Neutrophil (primary cell): ENCODE data around the gene PRKN.

ENCODE experiments used
- H3K27ac ChIP-seq: fragments of 200-600 bp; sonication (generic); 2 replicates; pipeline ENCODE4 v1.5.1; 2016; ENCODE audit warnings: mild to moderate bottlenecking, moderate library complexity
- H3K27me3 ChIP-seq: fragments of 200-600 bp; sonication (generic); 2 replicates; pipeline ENCODE4 v1.6.0; 2016; ENCODE audit warnings: mild to moderate bottlenecking
- H3K36me3 ChIP-seq: fragments of 200-600 bp; sonication (generic); 2 replicates; pipeline ENCODE4 v1.5.1; 2017
- H3K4me1 ChIP-seq, 2 experiments: fragments of 200-600 bp in 1 of 2; sonication (generic) in 1 of 2; 1 replicate in 1 of 2; 2 replicates in 1 of 2; pipeline versions ENCODE4 v1.5.1 to v1.6.1; 2013 to 2016; ENCODE audit warnings: low read depth in 1 of 2, low read length in 1 of 2, mild to moderate bottlenecking in 1 of 2, moderate library complexity in 1 of 2; ENCODE audit not compliant: control insufficient read depth in 1 of 2, insufficient read depth in 1 of 2
- H3K4me3 ChIP-seq, 2 experiments: fragments of 200-600 bp in 1 of 2; sonication (generic) in 1 of 2; 1 replicate in 1 of 2; 2 replicates in 1 of 2; pipeline ENCODE4 v1.5.1; 2013 to 2016; ENCODE audit warnings: low read depth in 1 of 2, low read length in 1 of 2, mild to moderate bottlenecking in 1 of 2, moderate library complexity in 1 of 2
- H3K9me3 ChIP-seq: fragments of 200-600 bp; sonication (generic); 2 replicates; pipeline ENCODE4 v1.5.1; 2016
- CTCF ChIP-seq: fragments of 200-600 bp; sonication (generic); IDR thresholded peaks from 2 replicates; pipeline ENCODE4 v1.5.1; 2016; ENCODE audit warnings: antibody characterized with exemption

PRKN gene

GRCh38 chr6:161436106-161436876 is 1291.3 kb downstream of the PRKN start:
- H3K9me3 ChIP-seq, result no peaks in the 10 kb centered on the region
- no peaks in the 10 kb centered on the region for H3K36me3 ChIP-seq
- no peak overlapping the region for H3K4me3 ChIP-seq
- H3K4me1 ChIP-seq, result no peaks in the 10 kb centered on the region
- no peaks in the 10 kb centered on the region for H3K27me3 ChIP-seq
- no peak overlapping the region for H3K27ac ChIP-seq
- no peak for TF ChIP-seq CTCF

GRCh38 chr6:161435748-161436070 is 1291.9 kb downstream of the PRKN start:
- H3K9me3 ChIP-seq, result no peaks in the 10 kb centered on the region
- H3K4me3 ChIP-seq, result no peak overlapping the region
- no peak for TF ChIP-seq CTCF
- H3K36me3 ChIP-seq, result no peaks in the 10 kb centered on the region
- H3K27me3 ChIP-seq, result no peaks in the 10 kb centered on the region
- no peak overlapping the region for H3K27ac ChIP-seq
- no peaks in the 10 kb centered on the region for H3K4me1 ChIP-seq

DNA sequence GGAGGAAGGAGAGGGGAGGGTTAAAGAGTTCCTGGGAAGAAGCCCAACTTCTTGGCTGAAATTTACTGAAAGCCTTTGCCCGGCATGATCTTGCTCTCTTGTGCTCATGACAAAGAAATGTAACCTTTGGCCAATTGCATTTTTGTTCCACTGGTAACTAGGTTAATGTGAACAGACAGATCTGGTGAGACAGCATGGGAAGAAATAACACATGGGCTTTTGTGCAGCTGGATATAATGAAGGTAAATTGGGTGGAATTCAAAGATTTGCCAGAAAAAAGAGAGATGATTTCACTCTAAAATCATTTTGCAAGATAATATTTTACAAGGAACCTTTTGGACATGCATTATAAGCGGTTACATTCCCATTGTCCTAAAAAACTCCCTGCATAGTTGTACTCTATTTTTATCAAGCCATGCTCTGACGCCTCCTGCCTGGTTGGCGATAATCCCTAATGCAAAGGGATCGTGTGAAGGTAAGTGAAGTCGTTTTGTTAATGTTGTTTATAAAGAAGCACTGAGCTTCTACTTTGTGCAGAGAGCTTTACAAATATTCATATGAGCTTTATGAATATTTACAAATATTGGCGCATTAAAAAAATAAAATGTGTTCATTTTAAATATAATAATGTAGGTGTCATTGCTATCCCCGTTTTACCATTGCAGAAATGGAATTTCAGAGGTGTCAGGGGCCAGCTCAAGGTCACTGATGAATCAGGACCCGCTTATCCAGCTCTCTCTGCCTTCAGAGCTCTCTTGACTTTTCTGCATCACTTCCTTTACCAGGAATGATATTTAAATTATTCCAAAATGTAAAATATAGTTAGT is 1292.4 kb downstream of the PRKN start:
- no peak for TF ChIP-seq CTCF
- no peak overlapping the region for H3K4me3 ChIP-seq
- no peaks in the 10 kb centered on the region for H3K27me3 ChIP-seq
- no peaks in the 10 kb centered on the region for H3K9me3 ChIP-seq
- no peaks in the 10 kb centered on the region for H3K4me1 ChIP-seq
- H3K36me3 ChIP-seq, result no peaks in the 10 kb centered on the region
- H3K27ac ChIP-seq, result no peak overlapping the region

DNA sequence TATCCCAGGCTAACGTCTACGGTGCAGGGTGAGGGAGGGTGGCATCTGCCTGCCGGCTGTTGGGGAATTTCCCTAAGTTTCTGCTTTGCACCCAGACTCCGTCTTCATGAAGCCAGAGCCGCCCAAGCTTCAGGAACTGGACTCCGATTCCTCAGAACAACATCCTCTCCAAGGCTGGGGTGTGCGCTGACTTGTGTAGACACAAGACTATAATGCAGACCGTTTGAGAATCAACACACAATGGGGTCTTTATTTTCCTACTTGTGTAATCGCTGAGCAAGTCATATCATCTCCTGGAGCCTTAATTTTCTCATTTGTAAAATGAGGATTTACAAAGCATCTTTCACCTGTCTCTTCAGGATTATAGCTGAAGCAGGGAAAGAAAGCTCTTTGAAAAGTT is 1293.2 kb downstream of the PRKN start:
- H3K4me1 ChIP-seq, result no peaks in the 10 kb centered on the region
- H3K4me3 ChIP-seq, result no peak overlapping the region
- H3K27ac ChIP-seq, result no peak overlapping the region
- H3K27me3 ChIP-seq, result no peaks in the 10 kb centered on the region
- H3K9me3 ChIP-seq, result no peaks in the 10 kb centered on the region
- H3K36me3 ChIP-seq, result no peaks in the 10 kb centered on the region
- TF ChIP-seq CTCF, result no peak

GRCh38 chr6:161432546-161432945 is 1295.0 kb downstream of the PRKN start:
- Histone ChIP-seq H3K36me3 (no peaks in the 10 kb centered on the region), H3K4me3 (no peak overlapping the region), H3K27me3 (no peaks in the 10 kb centered on the region), H3K27ac (no peak overlapping the region), H3K9me3 (no peaks in the 10 kb centered on the region), H3K4me1 (no peaks in the 10 kb centered on the region)
- no peak for TF ChIP-seq CTCF
